Activated CD4-positive, alpha-beta T cell treated with anti-CD3 and anti-CD28 coated beads, Interleukin-2, Interleukin-4, amounts not matched to agents 100 ng/mL and 50 ng/mL, durations not matched to agents 16 hours and 8 hours (primary cell): Measurements from ENCODE around the gene CA10.

ENCODE experiments used
- DNase-seq: peaks from one replicate; pipeline ENCODE4 v3.0.0-alpha.2; 2020; ENCODE audit warnings: low spot score

Gene CA10

GRCh38 chr17:51674579-51675255, 483.8 kb downstream of the CA10 start:
- no peak for DNase-seq

- DNase-seq: no peak
These were observed 485.4 kb downstream of the CA10 start for GRCh38 chr17:51673070-51673469.

- DNase-seq: no peak
These were observed 486.4 kb downstream of the CA10 start for GRCh38 chr17:51672065-51672464.

GRCh38 chr17:51670899-51671298, 487.6 kb downstream of the CA10 start:
- no peak for DNase-seq

GRCh38 chr17:51668963-51669246, 489.6 kb downstream of the CA10 start:
- no peak for DNase-seq

- DNase-seq: no peak
These were observed 490.2 kb downstream of the CA10 start for GRCh38 chr17:51668155-51668962.

- DNase-seq: no peak
These were observed 490.8 kb downstream of the CA10 start for GRCh38 chr17:51667706-51668083.

- no peak for DNase-seq
These were observed 491.4 kb downstream of the CA10 start for GRCh38 chr17:51666971-51667705.

GRCh38 chr17:51662204-51663056, 496.1 kb downstream of the CA10 start:
- no peak for DNase-seq

- no peak for DNase-seq
These were observed 497.1 kb downstream of the CA10 start for GRCh38 chr17:51661403-51661802.

- no peak for DNase-seq
These were observed 498.2 kb downstream of the CA10 start for GRCh38 chr17:51660266-51660665.

GRCh38 chr17:51657224-51657623, 501.3 kb downstream of the CA10 start:
- DNase-seq: no peak

GRCh38 chr17:51653878-51654277, 504.6 kb downstream of the CA10 start:
- DNase-seq: no peak

GRCh38 chr17:51652529-51652928, 506.0 kb downstream of the CA10 start:
- DNase-seq: no peak

- DNase-seq: no peak
These were observed 506.8 kb downstream of the CA10 start for GRCh38 chr17:51651513-51652298.

GRCh38 chr17:51650772-51651171, 507.7 kb downstream of the CA10 start:
- no peak for DNase-seq

- DNase-seq: no peak
These were observed 508.3 kb downstream of the CA10 start for GRCh38 chr17:51650202-51650601.

GRCh38 chr17:51647826-51648225, 510.7 kb downstream of the CA10 start:
- DNase-seq: no peak

- DNase-seq: no peak
These were observed 511.4 kb downstream of the CA10 start for GRCh38 chr17:51647067-51647466.

- DNase-seq: no peak
These were observed 512.0 kb downstream of the CA10 start for GRCh38 chr17:51646539-51646938.

GRCh38 chr17:51645056-51645455, 513.5 kb downstream of the CA10 start:
- DNase-seq: no peak
